CD4-positive, alpha-beta memory T cell (primary cell): ENCODE measurements around the gene MLLT3. TPM values are rescaled to one million over a fixed set of nuclear protein-coding genes. Genes with fewer than 3 reads are reported as not detected.

Experiments
- CTCF ChIA-PET: fragments of 350-600 bp; sonication (Branson Sonifier 250); formaldehyde crosslinking; loops from one replicate; lab custom pipeline; 2021; ENCODE audit warnings: inconsistent platforms; ENCODE audit not compliant: partially characterized antibody; lab: Charles Lee
- POLR2A ChIA-PET: fragments of 350-600 bp; sonication (Branson Sonifier 250); formaldehyde crosslinking; loops from one replicate; lab custom pipeline; 2021; ENCODE audit not compliant: partially characterized antibody; lab: Charles Lee
- DNase-seq, 5 donors: peaks; one replicate each; pipeline versions ENCODE4 v3.0.0 to v3.0.0-alpha.2; 2020 to 2022; ENCODE audit warnings: mixed read lengths in 1 of 5
- H3K27ac ChIP-seq: one replicate; pipeline ENCODE4 v1.7.0; 2013; ENCODE audit warnings: low read depth, low read length
- H3K27me3 ChIP-seq: 2 replicates; pipeline ENCODE4 v1.7.0; 2013; ENCODE audit warnings: mild to moderate bottlenecking, low read length, moderate library complexity; ENCODE audit not compliant: insufficient read depth
- H3K36me3 ChIP-seq: 2 replicates; pipeline ENCODE4 v1.7.0; 2013; ENCODE audit warnings: mild to moderate bottlenecking, low read length, moderate library complexity; ENCODE audit not compliant: insufficient read depth
- H3K4me1 ChIP-seq: 2 replicates; pipeline ENCODE4 v1.7.0; 2013; ENCODE audit warnings: mild to moderate bottlenecking, low read length, moderate library complexity; ENCODE audit not compliant: insufficient read depth
- H3K4me3 ChIP-seq, 2 donors: one replicate each; pipeline ENCODE4 v1.7.0; 2013; ENCODE audit warnings: low read length in 2 of 2, mild to moderate bottlenecking in 1 of 2
- H3K9me3 ChIP-seq, 2 donors: one replicate each; pipeline ENCODE4 v1.7.0; 2013; ENCODE audit warnings: low read length in 2 of 2, control low read depth in 1 of 2; ENCODE audit not compliant: control insufficient read depth in 1 of 2
- H3K27ac Mint-ChIP-seq, 7 donors: one replicate each; pipeline ENCODE4 v1.8.0; 2020 to 2021; ENCODE audit warnings: mixed read lengths in 7 of 7, mild to moderate bottlenecking in 6 of 7, inconsistent platforms in 3 of 7, moderate library complexity in 3 of 7
- H3K27me3 Mint-ChIP-seq, 2 donors: one replicate each; pipeline ENCODE4 v1.8.0; 2020 to 2021; ENCODE audit warnings: mixed read lengths in 2 of 2
- H3K36me3 Mint-ChIP-seq, 2 donors: one replicate each; pipeline ENCODE4 v1.8.0; 2020 to 2021; ENCODE audit warnings: mixed read lengths in 2 of 2, inconsistent platforms in 1 of 2, mild to moderate bottlenecking in 1 of 2
- H3K4me1 Mint-ChIP-seq, 4 donors: one replicate each; pipeline ENCODE4 v1.8.0; 2020 to 2021; ENCODE audit warnings: mixed read lengths in 4 of 4, mild to moderate bottlenecking in 1 of 4
- H3K4me3 Mint-ChIP-seq, 8 donors: one replicate each; pipeline ENCODE4 v1.8.0; 2020 to 2021; ENCODE audit warnings: mixed read lengths in 8 of 8, mild to moderate bottlenecking in 7 of 8, moderate library complexity in 6 of 8, inconsistent platforms in 3 of 8
- H3K9me3 Mint-ChIP-seq, 8 donors: one replicate each; pipeline ENCODE4 v1.8.0; 2020 to 2021; ENCODE audit warnings: mixed read lengths in 8 of 8, mild to moderate bottlenecking in 5 of 8, inconsistent platforms in 3 of 8, moderate library complexity in 1 of 8
- intact Hi-C: fragments of 100-400 bp; cut with micrococcal nuclease; formaldehyde crosslinking; loops from one replicate; pipeline ENCODE4 v1.15.1; 2023
- polyA plus RNA-seq, 2 donors: library from polyadenylated mRNA; unstranded; fragments of 300-500 nt; fragmentation: Illumina TruSeq; gene quantifications; one replicate each; pipeline ENCODE4 v1.2.3, GENCODE V29; 2021
- total RNA-seq, 2 experiments: library from RNA; stranded (reverse); gene quantifications; one replicate each; pipeline ENCODE4 v1.2.3, GENCODE V29; 2021

MLLT3 gene
- total and polyA plus RNA-seq, 4 experiments from 2014 or later: 20.7 to 54.4 (median 42.5) TPM

GRCh38 chr9:20391208-20391607, 231.1 kb downstream of the MLLT3 start:
- CTCF ChIA-PET: no interaction called here
- Mint-ChIP-seq H3K9me3 (peaks cover 0 to 4% (median 0%) of the 10 kb centered on the region in 8 donors), H3K36me3 (peaks cover 10 to 40% of the 10 kb centered on the region in 2 donors), H3K4me3 (no peak overlapping the region), H3K27ac (no peak overlapping the region), H3K4me1 (peaks cover 7 to 22% (median 14%) of the 10 kb centered on the region in 4 donors), H3K27me3 (no peaks in the 10 kb centered on the region)
- no peak overlapping the region for H3K4me3 ChIP-seq
- no peak overlapping the region for H3K27ac ChIP-seq
- POLR2A ChIA-PET: no interaction called here
- DNase-seq: no peak
- intact Hi-C loops: no loop called here
- H3K27me3 ChIP-seq: no peaks in the 10 kb centered on the region
- H3K4me1 ChIP-seq: no peaks in the 10 kb centered on the region
- no peaks in the 10 kb centered on the region for H3K9me3 ChIP-seq
- no peaks in the 10 kb centered on the region for H3K36me3 ChIP-seq

- Mint-ChIP-seq H3K27me3 (no peaks in the 10 kb centered on the region), H3K27ac (no peak overlapping the region), H3K36me3 (peaks cover 7 to 44% of the 10 kb centered on the region in 2 donors), H3K4me3 (no peak overlapping the region), H3K4me1 (peaks cover 3 to 22% (median 13%) of the 10 kb centered on the region in 4 donors), H3K9me3 (peaks cover 0 to 4% (median 0%) of the 10 kb centered on the region in 8 donors)
- CTCF ChIA-PET: no interaction called here
- Histone ChIP-seq H3K36me3 (no peaks in the 10 kb centered on the region), H3K4me3 (no peak overlapping the region), H3K27ac (no peak overlapping the region), H3K9me3 (no peaks in the 10 kb centered on the region), H3K27me3 (no peaks in the 10 kb centered on the region), H3K4me1 (no peaks in the 10 kb centered on the region)
- intact Hi-C loops: no loop called here
- POLR2A ChIA-PET: no interaction called here
- no peak for DNase-seq
Measured at GRCh38 chr9:20390400-20390799, 231.9 kb downstream of the MLLT3 start.

- intact Hi-C loops: no loop called here
- peaks cover 7% of the 10 kb centered on the region for H3K4me1 ChIP-seq
- ChIA-PET CTCF (interaction anchor here (1.3 kb wide), 1 partner anchor 16 kb away, joined by 3 read pairs; no protein-coding TSS in a partner anchor), POLR2A (no interaction called here)
- Mint-ChIP-seq H3K36me3 (peaks cover 5 to 34% of the 10 kb centered on the region in 2 donors), H3K27me3 (no peaks in the 10 kb centered on the region), H3K27ac (no peak overlapping the region), H3K4me3 (no peak overlapping the region), H3K9me3 (peaks cover 0 to 4% (median 0%) of the 10 kb centered on the region in 8 donors), H3K4me1 (peaks cover 16 to 33% (median 24%) of the 10 kb centered on the region in 4 donors)
- H3K27me3 ChIP-seq: no peaks in the 10 kb centered on the region
- H3K36me3 ChIP-seq: no peaks in the 10 kb centered on the region
- no peak overlapping the region for H3K4me3 ChIP-seq
- H3K27ac ChIP-seq: no peak overlapping the region
- no peak for DNase-seq
- H3K9me3 ChIP-seq: no peaks in the 10 kb centered on the region
Measured at GRCh38 chr9:20387062-20387461, 235.2 kb downstream of the MLLT3 start.

- H3K27me3 ChIP-seq: no peaks in the 10 kb centered on the region
- intact Hi-C loops: no loop called here
- no peaks in the 10 kb centered on the region for H3K36me3 ChIP-seq
- ChIA-PET POLR2A (no interaction called here), CTCF (no interaction called here)
- no peak overlapping the region for H3K27ac ChIP-seq
- H3K36me3 Mint-ChIP-seq: peaks cover 4 to 26% of the 10 kb centered on the region in 2 donors
- no peaks in the 10 kb centered on the region for H3K9me3 Mint-ChIP-seq
- peaks cover 17 to 41% (median 27%) of the 10 kb centered on the region in 4 donors for H3K4me1 Mint-ChIP-seq
- no peak for DNase-seq
- H3K9me3 ChIP-seq: no peaks in the 10 kb centered on the region
- no peaks in the 10 kb centered on the region for H3K27me3 Mint-ChIP-seq
- H3K27ac Mint-ChIP-seq: peak overlapping the region in 3 of 7 donors; percentile 19 to 43 (median 31)
- H3K4me3 ChIP-seq: no peak overlapping the region
- H3K4me1 ChIP-seq: peaks cover 7% of the 10 kb centered on the region
- peak overlapping the region in 1 of 8 donors; percentile 27 for H3K4me3 Mint-ChIP-seq
Measured at GRCh38 chr9:20384642-20385041, 237.7 kb downstream of the MLLT3 start.

- no peaks in the 10 kb centered on the region for H3K36me3 ChIP-seq
- H3K9me3 ChIP-seq: no peaks in the 10 kb centered on the region
- no peaks in the 10 kb centered on the region for H3K9me3 Mint-ChIP-seq
- intact Hi-C loops: no loop called here
- no peaks in the 10 kb centered on the region for H3K27me3 Mint-ChIP-seq
- peaks cover 4 to 8% of the 10 kb centered on the region in 2 donors for H3K36me3 Mint-ChIP-seq
- no peak overlapping the region for H3K27ac ChIP-seq
- peaks cover 24 to 49% (median 40%) of the 10 kb centered on the region in 4 donors for H3K4me1 Mint-ChIP-seq
- no peak overlapping the region for H3K4me3 ChIP-seq
- H3K4me3 Mint-ChIP-seq: peak overlapping the region in 1 of 8 donors; percentile 57
- H3K4me1 ChIP-seq: peaks cover 7% of the 10 kb centered on the region
- ChIA-PET POLR2A (no interaction called here), CTCF (no interaction called here)
- H3K27ac Mint-ChIP-seq: peak overlapping the region in 1 of 7 donors; percentile 15
- H3K27me3 ChIP-seq: no peaks in the 10 kb centered on the region
- no peak for DNase-seq
Measured at GRCh38 chr9:20382460-20383071, 239.7 kb downstream of the MLLT3 start.

- no peaks in the 10 kb centered on the region for H3K36me3 ChIP-seq
- intact Hi-C loops: no loop called here
- no peaks in the 10 kb centered on the region for H3K27me3 ChIP-seq
- ChIA-PET POLR2A (interaction anchor here (1.2 to 1.7 kb wide), 2 partner anchors 14 to 242 kb away, joined by 3 read pairs; partner anchors contain the start of gene MLLT3), CTCF (no interaction called here)
- Mint-ChIP-seq H3K27me3 (no peaks in the 10 kb centered on the region), H3K27ac (peak overlapping the region in 1 of 7 donors; percentile 24), H3K9me3 (no peaks in the 10 kb centered on the region), H3K36me3 (peaks cover 4 to 14% of the 10 kb centered on the region in 2 donors), H3K4me1 (peaks cover 27 to 54% (median 46%) of the 10 kb centered on the region in 4 donors), H3K4me3 (no peak overlapping the region)
- H3K4me1 ChIP-seq: peaks cover 7% of the 10 kb centered on the region
- no peak for DNase-seq
- H3K9me3 ChIP-seq: no peaks in the 10 kb centered on the region
- no peak overlapping the region for H3K27ac ChIP-seq
- H3K4me3 ChIP-seq: no peak overlapping the region
Measured at GRCh38 chr9:20380546-20380945, 241.8 kb downstream of the MLLT3 start.

- Mint-ChIP-seq H3K27ac (peak overlapping the region in 1 of 7 donors; percentile 19), H3K4me3 (no peak overlapping the region), H3K9me3 (no peaks in the 10 kb centered on the region), H3K36me3 (peaks cover 4 to 19% of the 10 kb centered on the region in 2 donors), H3K4me1 (peaks cover 27 to 57% (median 46%) of the 10 kb centered on the region in 4 donors), H3K27me3 (no peaks in the 10 kb centered on the region)
- no peak overlapping the region for H3K27ac ChIP-seq
- H3K27me3 ChIP-seq: no peaks in the 10 kb centered on the region
- DNase-seq: no peak
- H3K9me3 ChIP-seq: no peaks in the 10 kb centered on the region
- intact Hi-C loops: no loop called here
- peaks cover 6% of the 10 kb centered on the region for H3K4me1 ChIP-seq
- POLR2A ChIA-PET: interaction anchor here (1.2 to 1.7 kb wide), 2 partner anchors 15 to 243 kb away, joined by 3 read pairs; partner anchors contain the start of gene MLLT3
- H3K36me3 ChIP-seq: no peaks in the 10 kb centered on the region
- no peak overlapping the region for H3K4me3 ChIP-seq
- CTCF ChIA-PET: no interaction called here
Measured at GRCh38 chr9:20379804-20380225, 242.5 kb downstream of the MLLT3 start.
